ENCODE measurements around the gene CXCR6.

Gene CXCR6

DNA sequence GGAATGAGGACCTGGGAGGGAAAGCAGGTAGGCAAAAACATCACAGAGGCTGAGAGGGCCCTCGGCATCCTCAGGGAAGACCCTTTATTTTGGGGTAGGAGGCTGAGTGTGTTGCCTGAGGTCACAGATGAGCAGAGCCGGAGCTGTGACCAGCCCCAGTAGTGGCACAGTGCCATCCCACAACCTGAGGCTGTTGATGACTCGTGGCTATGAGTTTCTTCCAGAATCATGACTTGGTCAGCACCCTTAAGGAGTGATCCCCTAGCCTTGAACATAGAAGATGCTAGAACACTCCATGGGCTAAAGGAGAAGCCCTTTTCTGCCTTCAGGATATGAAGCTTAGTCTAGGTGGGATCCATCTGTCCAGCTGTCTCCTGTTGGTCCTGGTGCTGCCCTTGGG, 19.5 kb upstream of the CXCR6 start:
- H3K27me3 ChIP-seq (ENCODE audit: low read depth, low read length), result no peaks in the 10 kb centered on the region

DNA sequence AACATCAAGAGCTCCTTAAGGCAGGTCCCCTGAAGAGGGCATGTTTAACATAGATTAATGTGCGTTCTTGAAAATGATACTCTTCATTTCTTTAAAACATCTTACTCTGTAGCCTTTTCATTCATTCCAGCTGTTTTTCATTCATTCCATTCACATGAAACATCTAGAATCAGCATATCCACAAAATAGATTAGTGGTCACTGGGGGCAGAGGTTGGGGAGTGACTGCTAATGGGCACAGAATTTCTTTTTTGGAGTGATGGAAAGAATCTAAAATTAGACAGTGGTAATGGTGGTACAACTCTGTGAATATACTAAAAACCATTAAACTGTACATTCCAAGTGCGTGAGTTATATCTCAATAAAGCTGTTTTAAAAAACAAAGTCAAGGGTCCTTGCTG, 15.4 kb upstream of the CXCR6 start:
- no peak overlapping the region for H3K27ac ChIP-seq (ENCODE audit: low read length)
- H3K9me3 ChIP-seq (ENCODE audit: control insufficient read depth in 1 of 2, low read length in 2 of 2), result no peaks in the 10 kb centered on the region
- H3K4me1 ChIP-seq (ENCODE audit: control insufficient read depth in 1 of 2, insufficient read depth in 2 of 2, low read length in 2 of 2), result no peaks in the 10 kb centered on the region
- H3K4me3 ChIP-seq (ENCODE audit: low read depth in 1 of 2, low read length in 2 of 2), result no peak overlapping the region
- peaks cover 59 to 73% of the 10 kb centered on the region in 2 donors for H3K36me3 ChIP-seq (ENCODE audit: control insufficient read depth in 1 of 2, insufficient read depth in 2 of 2, low read length in 2 of 2)
- no peaks in the 10 kb centered on the region for H3K27me3 ChIP-seq (ENCODE audit: low read depth, low read length)

More for the DNA sequence above, 19.5 kb upstream of the CXCR6 start:
- no peaks in the 10 kb centered on the region for H3K4me1 ChIP-seq (ENCODE audit: control insufficient read depth in 1 of 2, insufficient read depth in 2 of 2, low read length in 2 of 2)
- H3K4me3 ChIP-seq (ENCODE audit: low read depth in 1 of 2, low read length in 2 of 2), result no peak overlapping the region
- no peaks in the 10 kb centered on the region for H3K9me3 ChIP-seq (ENCODE audit: control insufficient read depth in 1 of 2, low read length in 2 of 2)
- H3K36me3 ChIP-seq (ENCODE audit: control insufficient read depth in 1 of 2, insufficient read depth in 2 of 2, low read length in 2 of 2), result peaks cover 63 to 73% of the 10 kb centered on the region in 2 donors
- no peak overlapping the region for H3K27ac ChIP-seq (ENCODE audit: low read length)

DNA sequence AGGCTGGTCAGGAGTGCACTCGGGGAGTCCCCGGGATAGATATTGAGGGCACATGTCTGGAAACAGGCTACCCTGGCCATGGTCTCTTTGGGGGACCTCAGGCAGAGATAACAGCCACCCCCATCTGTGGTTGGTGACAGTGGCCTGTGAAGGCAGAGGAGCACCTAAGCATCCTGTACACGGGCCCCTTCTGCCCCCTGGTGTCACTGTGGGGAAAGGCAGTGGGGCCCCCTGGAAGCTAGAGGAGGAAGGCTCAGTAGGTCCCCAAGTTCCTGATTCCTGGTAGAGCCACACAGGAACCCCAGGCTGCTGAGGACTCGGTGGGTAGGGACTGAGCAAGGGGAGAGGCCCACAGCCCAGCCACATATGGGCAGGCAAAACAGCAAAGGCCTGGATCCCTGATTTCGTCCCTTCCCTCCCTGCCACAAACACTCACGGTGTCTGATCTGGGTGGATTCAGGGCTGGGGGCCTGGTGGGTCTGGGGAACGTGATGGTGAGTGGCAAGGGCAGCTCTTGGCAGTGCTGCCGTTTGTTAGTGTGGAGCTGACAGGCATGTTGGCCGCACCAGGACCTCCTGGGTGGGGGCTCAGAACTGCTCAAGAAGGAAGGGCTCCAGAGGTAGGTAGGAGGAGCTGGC, 14.1 kb upstream of the CXCR6 start:
- Histone ChIP-seq H3K36me3 (ENCODE audit: control insufficient read depth in 1 of 2, insufficient read depth in 2 of 2, low read length in 2 of 2) (peaks cover 54 to 66% of the 10 kb centered on the region in 2 donors), H3K9me3 (ENCODE audit: control insufficient read depth in 1 of 2, low read length in 2 of 2) (no peaks in the 10 kb centered on the region), H3K4me3 (ENCODE audit: low read depth in 1 of 2, low read length in 2 of 2) (no peak overlapping the region), H3K27ac (ENCODE audit: low read length) (no peak overlapping the region), H3K27me3 (ENCODE audit: low read depth, low read length) (no peaks in the 10 kb centered on the region), H3K4me1 (ENCODE audit: control insufficient read depth in 1 of 2, insufficient read depth in 2 of 2, low read length in 2 of 2) (no peaks in the 10 kb centered on the region)

DNA sequence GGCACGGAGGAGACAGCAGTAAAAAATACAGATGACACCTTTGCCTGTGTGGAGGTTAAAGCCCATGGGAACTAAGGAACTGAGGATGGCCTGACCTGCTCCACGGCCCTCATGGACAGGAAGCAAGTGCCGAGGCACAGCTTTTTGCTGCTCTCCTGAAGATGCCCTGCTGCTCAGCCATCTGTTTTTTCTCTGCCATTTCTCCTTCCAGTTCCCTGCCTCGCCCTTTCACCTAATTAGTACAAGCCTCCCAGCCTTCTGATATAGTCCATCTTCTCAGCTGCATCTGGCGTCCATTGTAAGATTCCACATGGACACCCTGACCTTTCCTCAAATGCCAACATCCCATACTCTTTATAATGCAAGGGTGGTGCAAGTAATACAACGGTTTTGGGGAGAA, 11.8 kb upstream of the CXCR6 start:
- Histone ChIP-seq H3K4me3 (ENCODE audit: low read depth in 1 of 2, low read length in 2 of 2) (no peak overlapping the region), H3K27me3 (ENCODE audit: low read depth, low read length) (no peaks in the 10 kb centered on the region), H3K9me3 (ENCODE audit: control insufficient read depth in 1 of 2, low read length in 2 of 2) (no peaks in the 10 kb centered on the region), H3K27ac (ENCODE audit: low read length) (no peak overlapping the region), H3K4me1 (ENCODE audit: control insufficient read depth in 1 of 2, insufficient read depth in 2 of 2, low read length in 2 of 2) (no peaks in the 10 kb centered on the region), H3K36me3 (ENCODE audit: control insufficient read depth in 1 of 2, insufficient read depth in 2 of 2, low read length in 2 of 2) (peaks cover 69 to 86% of the 10 kb centered on the region in 2 donors)

DNA sequence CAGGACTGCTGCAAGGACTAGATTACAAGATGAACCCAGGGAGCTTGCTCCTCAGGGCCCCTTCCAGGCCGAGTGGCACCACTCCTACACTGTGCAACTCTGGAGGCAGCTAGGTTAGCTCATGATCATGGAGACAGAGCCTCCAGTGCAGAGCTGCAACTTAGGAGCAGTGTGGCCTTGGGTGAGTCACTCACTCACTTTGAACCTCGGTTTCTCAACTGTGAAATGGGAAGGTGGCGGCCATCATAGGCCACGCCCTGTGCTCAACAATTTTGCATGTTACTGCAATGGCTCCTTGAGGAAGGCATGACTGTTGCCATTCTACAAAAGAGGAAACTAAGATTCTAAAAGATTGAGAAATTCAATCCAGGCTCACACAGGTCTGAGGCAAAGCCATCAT, 11.2 kb upstream of the CXCR6 start:
- no peak overlapping the region for H3K4me3 ChIP-seq (ENCODE audit: low read depth in 1 of 2, low read length in 2 of 2)
- no peaks in the 10 kb centered on the region for H3K27me3 ChIP-seq (ENCODE audit: low read depth, low read length)
- no peaks in the 10 kb centered on the region for H3K9me3 ChIP-seq (ENCODE audit: control insufficient read depth in 1 of 2, low read length in 2 of 2)
- peaks cover 69 to 91% of the 10 kb centered on the region in 2 donors for H3K36me3 ChIP-seq (ENCODE audit: control insufficient read depth in 1 of 2, insufficient read depth in 2 of 2, low read length in 2 of 2)
- H3K4me1 ChIP-seq (ENCODE audit: control insufficient read depth in 1 of 2, insufficient read depth in 2 of 2, low read length in 2 of 2), result no peaks in the 10 kb centered on the region
- H3K27ac ChIP-seq (ENCODE audit: low read length), result no peak overlapping the region

DNA sequence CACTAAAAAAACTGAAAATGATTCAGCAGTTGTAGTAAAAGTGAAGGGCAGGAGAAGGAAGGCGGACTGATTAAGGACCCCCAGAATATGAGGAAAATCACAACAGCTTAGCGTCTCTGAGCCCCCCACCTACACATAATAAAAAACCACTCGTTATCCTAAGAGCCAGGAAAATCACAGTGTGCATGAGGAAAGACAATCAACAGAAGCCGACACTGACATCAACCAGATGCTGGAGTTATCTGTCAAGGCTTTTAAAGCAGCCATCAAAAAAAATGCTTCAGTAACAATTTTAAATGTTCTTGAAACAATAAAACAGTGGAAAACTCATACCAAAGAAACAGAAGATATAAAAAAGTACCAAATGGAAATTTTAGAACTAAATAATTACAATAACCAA, 9.7 kb upstream of the CXCR6 start:
- no peak overlapping the region for H3K27ac ChIP-seq (ENCODE audit: low read length)
- H3K36me3 ChIP-seq (ENCODE audit: control insufficient read depth in 1 of 2, insufficient read depth in 2 of 2, low read length in 2 of 2), result peaks cover 65 to 86% of the 10 kb centered on the region in 2 donors

DNA sequence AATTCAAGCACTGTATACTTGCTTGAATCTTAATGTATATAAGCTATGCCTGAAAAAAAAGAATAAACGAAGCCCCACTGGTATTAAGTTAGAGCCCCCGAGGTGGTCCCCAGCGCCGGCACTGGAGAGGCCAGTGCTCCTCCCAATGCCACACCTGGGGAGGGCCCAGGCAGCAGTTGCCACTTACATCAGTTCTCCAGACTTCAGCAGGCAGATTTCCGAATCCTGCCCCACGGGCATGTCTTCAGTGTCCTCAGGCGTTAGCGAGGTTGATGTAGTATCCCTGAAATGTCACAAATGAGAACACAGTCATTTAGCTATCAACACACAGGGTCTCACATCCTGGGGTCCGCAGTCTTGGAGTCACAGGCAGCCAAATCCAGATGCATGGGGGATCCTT, 7.0 kb upstream of the CXCR6 start:
- Histone ChIP-seq H3K27ac (ENCODE audit: low read length) (no peak overlapping the region), H3K36me3 (ENCODE audit: control insufficient read depth in 1 of 2, insufficient read depth in 2 of 2, low read length in 2 of 2) (peaks cover 45 to 67% of the 10 kb centered on the region in 2 donors), H3K4me1 (ENCODE audit: control insufficient read depth in 1 of 2, insufficient read depth in 2 of 2, low read length in 2 of 2) (peaks cover 3 to 10% of the 10 kb centered on the region in 2 donors), H3K9me3 (ENCODE audit: control insufficient read depth in 1 of 2, low read length in 2 of 2) (no peaks in the 10 kb centered on the region), H3K4me3 (ENCODE audit: low read depth in 1 of 2, low read length in 2 of 2) (no peak overlapping the region), H3K27me3 (ENCODE audit: low read depth, low read length) (no peaks in the 10 kb centered on the region)

More for the DNA sequence above, 9.7 kb upstream of the CXCR6 start:
- H3K4me3 ChIP-seq (ENCODE audit: low read depth in 1 of 2, low read length in 2 of 2), result no peak overlapping the region
- no peaks in the 10 kb centered on the region for H3K9me3 ChIP-seq (ENCODE audit: control insufficient read depth in 1 of 2, low read length in 2 of 2)
- H3K4me1 ChIP-seq (ENCODE audit: control insufficient read depth in 1 of 2, insufficient read depth in 2 of 2, low read length in 2 of 2), result no peaks in the 10 kb centered on the region
- H3K27me3 ChIP-seq (ENCODE audit: low read depth, low read length), result no peaks in the 10 kb centered on the region

DNA sequence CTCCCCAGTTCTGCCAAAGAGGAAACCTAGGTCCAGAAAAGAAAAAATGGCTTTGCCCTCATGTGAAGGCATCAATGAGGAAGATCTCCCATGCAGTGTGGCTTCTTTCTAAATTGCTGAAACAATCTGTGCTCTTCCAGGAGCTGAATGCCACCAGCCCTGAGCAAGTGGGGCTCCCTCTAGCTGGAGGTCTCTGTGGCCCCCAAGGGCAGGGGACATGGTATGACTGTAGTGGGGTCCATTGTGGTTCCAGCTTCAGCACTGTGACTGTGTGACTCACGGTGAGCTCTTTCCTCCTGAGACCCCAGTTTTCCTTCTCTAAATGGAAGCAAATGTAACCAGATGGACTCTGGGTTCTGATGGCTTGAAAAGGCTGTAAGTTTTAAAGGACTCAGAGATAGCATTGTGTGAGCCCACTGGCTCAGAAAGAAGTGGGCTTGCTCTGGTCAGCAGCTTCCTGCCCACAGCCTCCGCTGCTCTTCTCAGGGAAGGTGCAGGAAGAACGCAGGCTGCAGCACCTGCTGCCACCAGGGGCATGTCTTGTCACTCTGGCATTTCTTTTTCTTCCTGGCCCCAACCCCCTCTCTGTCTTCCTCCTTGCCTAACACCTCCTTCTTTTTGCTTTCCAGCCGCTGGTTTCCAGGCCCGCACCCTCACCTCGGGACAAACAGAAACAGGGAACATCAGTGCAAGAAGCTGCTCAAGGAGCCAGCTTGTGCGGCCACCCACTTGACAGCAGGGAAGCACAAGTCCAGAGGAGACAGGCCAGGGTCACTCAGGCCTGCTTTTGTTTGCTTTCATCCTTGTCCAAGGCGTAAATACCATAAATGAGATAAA, 5.8 kb upstream of the CXCR6 start:
- no peak overlapping the region for H3K4me3 ChIP-seq (ENCODE audit: low read depth in 1 of 2, low read length in 2 of 2)
- H3K9me3 ChIP-seq (ENCODE audit: control insufficient read depth in 1 of 2, low read length in 2 of 2), result no peaks in the 10 kb centered on the region
- H3K27me3 ChIP-seq (ENCODE audit: low read depth, low read length), result no peaks in the 10 kb centered on the region
- peaks cover 3 to 10% of the 10 kb centered on the region in 2 donors for H3K4me1 ChIP-seq (ENCODE audit: control insufficient read depth in 1 of 2, insufficient read depth in 2 of 2, low read length in 2 of 2)
- H3K36me3 ChIP-seq (ENCODE audit: control insufficient read depth in 1 of 2, insufficient read depth in 2 of 2, low read length in 2 of 2), result peaks cover 46 to 56% of the 10 kb centered on the region in 2 donors
- no peak overlapping the region for H3K27ac ChIP-seq (ENCODE audit: low read length)

DNA sequence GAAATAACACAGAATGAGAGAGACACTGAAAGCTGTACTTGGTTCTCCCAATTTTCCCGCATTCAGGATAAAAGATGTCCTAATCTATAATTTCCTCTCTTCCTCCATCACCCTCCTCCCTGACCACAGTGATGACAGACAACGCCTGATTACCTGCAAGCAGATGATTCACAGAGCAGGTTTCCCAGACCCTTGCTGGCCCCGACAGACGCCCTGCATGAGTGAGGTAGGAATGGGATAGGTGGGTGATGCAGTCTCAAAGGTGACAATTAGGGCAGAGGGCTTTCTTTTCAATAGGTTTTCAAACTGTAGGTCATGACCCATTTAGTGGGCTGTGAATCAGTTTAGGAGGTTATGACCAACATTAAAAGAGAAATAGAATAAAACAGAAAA, 5.2 kb upstream of the CXCR6 start:
- H3K36me3 ChIP-seq (ENCODE audit: control insufficient read depth in 1 of 2, insufficient read depth in 2 of 2, low read length in 2 of 2), result peaks cover 42 to 56% of the 10 kb centered on the region in 2 donors
- H3K27ac ChIP-seq (ENCODE audit: low read length), result no peak overlapping the region
- H3K9me3 ChIP-seq (ENCODE audit: control insufficient read depth in 1 of 2, low read length in 2 of 2), result no peaks in the 10 kb centered on the region
- no peak overlapping the region for H3K4me3 ChIP-seq (ENCODE audit: low read depth in 1 of 2, low read length in 2 of 2)
- H3K4me1 ChIP-seq (ENCODE audit: control insufficient read depth in 1 of 2, insufficient read depth in 2 of 2, low read length in 2 of 2), result peaks cover 3 to 10% of the 10 kb centered on the region in 2 donors
- H3K27me3 ChIP-seq (ENCODE audit: low read depth, low read length), result no peaks in the 10 kb centered on the region

DNA sequence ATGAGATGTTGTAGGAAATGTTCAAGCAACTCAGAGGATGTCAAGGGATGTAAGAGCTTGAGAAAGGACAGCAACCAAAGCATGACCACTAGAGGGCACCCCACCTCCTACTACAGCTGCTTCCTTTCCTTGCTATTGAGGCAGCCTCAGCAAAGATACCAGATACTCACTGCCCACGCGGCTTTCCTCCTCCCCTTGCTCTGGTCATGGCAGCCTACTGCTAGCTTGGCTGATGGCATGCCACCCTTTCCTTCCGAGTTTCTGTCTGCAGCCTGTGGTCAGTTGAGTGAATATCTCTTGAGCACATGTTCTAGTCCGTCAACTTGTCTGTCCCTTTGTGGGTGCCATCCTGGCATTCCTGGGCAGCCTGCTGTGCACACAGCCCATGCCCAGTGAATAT, 4.4 kb upstream of the CXCR6 start:
- Histone ChIP-seq H3K4me3 (ENCODE audit: low read depth in 1 of 2, low read length in 2 of 2) (no peak overlapping the region), H3K27me3 (ENCODE audit: low read depth, low read length) (no peaks in the 10 kb centered on the region), H3K4me1 (ENCODE audit: control insufficient read depth in 1 of 2, insufficient read depth in 2 of 2, low read length in 2 of 2) (peaks cover 3 to 10% of the 10 kb centered on the region in 2 donors), H3K27ac (ENCODE audit: low read length) (no peak overlapping the region), H3K36me3 (ENCODE audit: control insufficient read depth in 1 of 2, insufficient read depth in 2 of 2, low read length in 2 of 2) (peaks cover 42 to 55% of the 10 kb centered on the region in 2 donors), H3K9me3 (ENCODE audit: control insufficient read depth in 1 of 2, low read length in 2 of 2) (no peaks in the 10 kb centered on the region)

DNA sequence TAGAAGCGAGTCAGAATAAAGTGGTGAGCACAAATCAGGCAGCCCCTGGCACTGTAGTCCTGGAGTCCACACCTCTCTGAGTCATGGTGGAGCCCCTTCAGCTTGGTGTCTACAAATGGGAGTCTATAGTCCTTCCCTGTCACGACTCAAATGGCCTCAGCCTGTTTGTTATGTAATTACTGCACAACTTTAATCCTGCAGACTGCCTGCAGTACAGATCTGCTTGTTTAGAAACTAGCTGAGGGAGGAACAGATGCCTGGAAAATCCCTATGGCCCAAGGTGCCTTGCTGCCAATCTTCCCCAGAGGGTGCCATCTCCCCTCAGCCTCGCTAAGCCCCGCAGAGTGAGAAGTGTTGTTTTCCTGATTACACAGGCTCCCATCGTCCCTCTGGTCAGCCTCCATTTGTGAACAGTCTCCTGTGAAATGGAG, 3.9 kb upstream of the CXCR6 start:
- Histone ChIP-seq H3K4me1 (ENCODE audit: control insufficient read depth in 1 of 2, insufficient read depth in 2 of 2, low read length in 2 of 2) (peaks cover 3 to 10% of the 10 kb centered on the region in 2 donors), H3K27me3 (ENCODE audit: low read depth, low read length) (no peaks in the 10 kb centered on the region), H3K4me3 (ENCODE audit: low read depth in 1 of 2, low read length in 2 of 2) (no peak overlapping the region), H3K36me3 (ENCODE audit: control insufficient read depth in 1 of 2, insufficient read depth in 2 of 2, low read length in 2 of 2) (peaks cover 38 to 53% of the 10 kb centered on the region in 2 donors), H3K9me3 (ENCODE audit: control insufficient read depth in 1 of 2, low read length in 2 of 2) (no peaks in the 10 kb centered on the region), H3K27ac (ENCODE audit: low read length) (no peak overlapping the region)
